ENCODE measurements around the gene KLHL26. TPM values are rescaled to one million over a fixed set of nuclear protein-coding genes. Genes with fewer than 3 reads are reported as not detected.

The KLHL26 gene
- polyA plus RNA-seq, 2 of the 4 experiments (the other 2 are of a cell fraction): 1.1 to 2.0 TPM

GRCh38 chr19:18716857-18717256 lies 80.0 kb downstream of the KLHL26 start:
- 84% methylated on average over 5 of the region's 6 CpGs for WGBS (ENCODE audit: missing lambda C conversion rate)
- Histone ChIP-seq H3K27ac (no peak overlapping the region), H3K4me3 (no peak overlapping the region), H3K9me3 (no peaks in the 10 kb centered on the region), H3K4me1 (no peaks in the 10 kb centered on the region), H3K4me2 (no peak overlapping the region)
- FAIRE-seq (no peak), DNase-seq (ENCODE audit: low read depth in 1 of 2, low spot score in 1 of 2) (no peak), ATAC-seq (no peak)
- CTCF ChIA-PET: no interaction called here
- TF ChIP-seq E2F6 (IDR thresholded peaks at IDR 0.05; ENCODE audit: borderline replicate concordance, low read depth): no peak
- TF ChIP-seq MAZ (IDR thresholded peaks at IDR 0.05; ENCODE audit: borderline replicate concordance, low read depth, low read length): no peak
- no peak for TF ChIP-seq POLR2AphosphoS2 (conservative IDR thresholded peaks at IDR 0.05; ENCODE audit: low read length)
- TF ChIP-seq CEBPB (IDR thresholded peaks at IDR 0.05): no peak
- TF ChIP-seq HDAC2 (IDR thresholded peaks at IDR 0.05): no peak
- TF ChIP-seq, protein P1, sequence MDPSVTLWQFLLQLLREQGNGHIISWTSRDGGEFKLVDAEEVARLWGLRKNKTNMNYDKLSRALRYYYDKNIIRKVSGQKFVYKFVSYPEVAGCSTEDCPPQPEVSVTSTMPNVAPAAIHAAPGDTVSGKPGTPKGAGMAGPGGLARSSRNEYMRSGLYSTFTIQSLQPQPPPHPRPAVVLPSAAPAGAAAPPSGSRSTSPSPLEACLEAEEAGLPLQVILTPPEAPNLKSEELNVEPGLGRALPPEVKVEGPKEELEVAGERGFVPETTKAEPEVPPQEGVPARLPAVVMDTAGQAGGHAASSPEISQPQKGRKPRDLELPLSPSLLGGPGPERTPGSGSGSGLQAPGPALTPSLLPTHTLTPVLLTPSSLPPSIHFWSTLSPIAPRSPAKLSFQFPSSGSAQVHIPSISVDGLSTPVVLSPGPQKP (IDR thresholded peaks at IDR 0.05; ENCODE audit: low read depth, low read length): no peak
- no peak for TF ChIP-seq CBX8 (IDR thresholded peaks at IDR 0.05)
- no peak for TF ChIP-seq HEYL (CRISPR knock-in tag; IDR thresholded peaks at IDR 0.05)
- no peak for TF ChIP-seq RNF2 (IDR thresholded peaks at IDR 0.05; ENCODE audit: borderline replicate concordance, low read depth)
- POLR2A ChIA-PET: no interaction called here

- CTCF ChIA-PET: interaction anchor here (0.6 kb wide), 1 partner anchor 166 kb away, joined by 5 read pairs; no protein-coding TSS in a partner anchor
- ATAC-seq: no peak
- DNase-seq (ENCODE audit: low read depth in 1 of 2, low spot score in 1 of 2): no peak
- no peak for FAIRE-seq
- 98% methylated on average over 5 of the region's 10 CpGs for WGBS (ENCODE audit: missing lambda C conversion rate)
- Histone ChIP-seq H3K27ac (no peak overlapping the region), H3K4me2 (no peak overlapping the region), H3K4me3 (no peak overlapping the region), H3K4me1 (no peaks in the 10 kb centered on the region), H3K9me3 (no peaks in the 10 kb centered on the region)
- POLR2A ChIA-PET: no interaction called here
- TF ChIP-seq ZC3H11A (IDR thresholded peaks at IDR 0.05) (no peak), HDAC2 (IDR thresholded peaks at IDR 0.05) (no peak), KDM5A (IDR thresholded peaks at IDR 0.05) (no peak), ZSCAN20 (CRISPR knock-in tag; IDR thresholded peaks at IDR 0.05) (no peak), FOSL2 (IDR thresholded peaks at IDR 0.05) (no peak), FOSL2 (CRISPR knock-in tag; IDR thresholded peaks at IDR 0.05) (no peak), POLR2AphosphoS2 (conservative IDR thresholded peaks at IDR 0.05; ENCODE audit: low read length) (no peak)
- TF ChIP-seq, protein P1 (IDR thresholded peaks at IDR 0.05; ENCODE audit: low read depth, low read length): no peak
- TF ChIP-seq, protein P2, sequence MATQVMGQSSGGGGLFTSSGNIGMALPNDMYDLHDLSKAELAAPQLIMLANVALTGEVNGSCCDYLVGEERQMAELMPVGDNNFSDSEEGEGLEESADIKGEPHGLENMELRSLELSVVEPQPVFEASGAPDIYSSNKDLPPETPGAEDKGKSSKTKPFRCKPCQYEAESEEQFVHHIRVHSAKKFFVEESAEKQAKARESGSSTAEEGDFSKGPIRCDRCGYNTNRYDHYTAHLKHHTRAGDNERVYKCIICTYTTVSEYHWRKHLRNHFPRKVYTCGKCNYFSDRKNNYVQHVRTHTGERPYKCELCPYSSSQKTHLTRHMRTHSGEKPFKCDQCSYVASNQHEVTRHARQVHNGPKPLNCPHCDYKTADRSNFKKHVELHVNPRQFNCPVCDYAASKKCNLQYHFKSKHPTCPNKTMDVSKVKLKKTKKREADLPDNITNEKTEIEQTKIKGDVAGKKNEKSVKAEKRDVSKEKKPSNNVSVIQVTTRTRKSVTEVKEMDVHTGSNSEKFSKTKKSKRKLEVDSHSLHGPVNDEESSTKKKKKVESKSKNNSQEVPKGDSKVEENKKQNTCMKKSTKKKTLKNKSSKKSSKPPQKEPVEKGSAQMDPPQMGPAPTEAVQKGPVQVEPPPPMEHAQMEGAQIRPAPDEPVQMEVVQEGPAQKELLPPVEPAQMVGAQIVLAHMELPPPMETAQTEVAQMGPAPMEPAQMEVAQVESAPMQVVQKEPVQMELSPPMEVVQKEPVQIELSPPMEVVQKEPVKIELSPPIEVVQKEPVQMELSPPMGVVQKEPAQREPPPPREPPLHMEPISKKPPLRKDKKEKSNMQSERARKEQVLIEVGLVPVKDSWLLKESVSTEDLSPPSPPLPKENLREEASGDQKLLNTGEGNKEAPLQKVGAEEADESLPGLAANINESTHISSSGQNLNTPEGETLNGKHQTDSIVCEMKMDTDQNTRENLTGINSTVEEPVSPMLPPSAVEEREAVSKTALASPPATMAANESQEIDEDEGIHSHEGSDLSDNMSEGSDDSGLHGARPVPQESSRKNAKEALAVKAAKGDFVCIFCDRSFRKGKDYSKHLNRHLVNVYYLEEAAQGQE (IDR thresholded peaks at IDR 0.05): no peak
These were observed 80.8 kb downstream of the KLHL26 start for GRCh38 chr19:18717601-18718000.

- POLR2A ChIA-PET: no interaction called here
- H3K9me3 ChIP-seq: no peaks in the 10 kb centered on the region
- H3K4me3 ChIP-seq: no peak overlapping the region
- FAIRE-seq: no peak
- no peaks in the 10 kb centered on the region for H3K4me1 ChIP-seq
- no peak overlapping the region for H3K4me2 ChIP-seq
- no peak for ATAC-seq
- H3K27ac ChIP-seq: no peak overlapping the region
- DNase-seq (ENCODE audit: low read depth in 1 of 2, low spot score in 1 of 2): no peak
- WGBS (ENCODE audit: missing lambda C conversion rate): 80% methylated on average over 5 of the region's 5 CpGs
- CTCF ChIA-PET: interaction anchor here (0.6 kb wide), 1 partner anchor 166 kb away, joined by 5 read pairs; no protein-coding TSS in a partner anchor
- no peak for TF ChIP-seq ZSCAN20 (CRISPR knock-in tag; IDR thresholded peaks at IDR 0.05)
- no peak for TF ChIP-seq ZNF302 (CRISPR knock-in tag; IDR thresholded peaks at IDR 0.05)
- TF ChIP-seq, protein P3, sequence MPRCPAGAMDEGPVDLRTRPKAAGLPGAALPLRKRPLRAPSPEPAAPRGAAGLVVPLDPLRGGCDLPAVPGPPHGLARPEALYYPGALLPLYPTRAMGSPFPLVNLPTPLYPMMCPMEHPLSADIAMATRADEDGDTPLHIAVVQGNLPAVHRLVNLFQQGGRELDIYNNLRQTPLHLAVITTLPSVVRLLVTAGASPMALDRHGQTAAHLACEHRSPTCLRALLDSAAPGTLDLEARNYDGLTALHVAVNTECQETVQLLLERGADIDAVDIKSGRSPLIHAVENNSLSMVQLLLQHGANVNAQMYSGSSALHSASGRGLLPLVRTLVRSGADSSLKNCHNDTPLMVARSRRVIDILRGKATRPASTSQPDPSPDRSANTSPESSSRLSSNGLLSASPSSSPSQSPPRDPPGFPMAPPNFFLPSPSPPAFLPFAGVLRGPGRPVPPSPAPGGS (IDR thresholded peaks at IDR 0.05): no peak
- TF ChIP-seq RFX5 (IDR thresholded peaks at IDR 0.05): no peak
- no peak for TF ChIP-seq FOSB (CRISPR knock-in tag; IDR thresholded peaks at IDR 0.05)
- no peak for TF ChIP-seq ZFP36 (IDR thresholded peaks at IDR 0.05; ENCODE audit: borderline replicate concordance, partially characterized antibody)
- TF ChIP-seq HOXB5 (CRISPR knock-in tag; IDR thresholded peaks at IDR 0.05): no peak
- TF ChIP-seq, protein P4, sequence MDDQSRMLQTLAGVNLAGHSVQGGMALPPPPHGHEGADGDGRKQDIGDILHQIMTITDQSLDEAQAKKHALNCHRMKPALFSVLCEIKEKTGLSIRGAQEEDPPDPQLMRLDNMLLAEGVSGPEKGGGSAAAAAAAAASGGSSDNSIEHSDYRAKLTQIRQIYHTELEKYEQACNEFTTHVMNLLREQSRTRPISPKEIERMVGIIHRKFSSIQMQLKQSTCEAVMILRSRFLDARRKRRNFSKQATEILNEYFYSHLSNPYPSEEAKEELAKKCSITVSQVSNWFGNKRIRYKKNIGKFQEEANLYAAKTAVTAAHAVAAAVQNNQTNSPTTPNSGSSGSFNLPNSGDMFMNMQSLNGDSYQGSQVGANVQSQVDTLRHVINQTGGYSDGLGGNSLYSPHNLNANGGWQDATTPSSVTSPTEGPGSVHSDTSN (IDR thresholded peaks at IDR 0.05): no peak
- no peak for TF ChIP-seq MAFK (IDR thresholded peaks at IDR 0.05; ENCODE audit: partially characterized antibody)
- TF ChIP-seq NR3C1 (IDR thresholded peaks at IDR 0.05): no peak
- TF ChIP-seq, protein P5, sequence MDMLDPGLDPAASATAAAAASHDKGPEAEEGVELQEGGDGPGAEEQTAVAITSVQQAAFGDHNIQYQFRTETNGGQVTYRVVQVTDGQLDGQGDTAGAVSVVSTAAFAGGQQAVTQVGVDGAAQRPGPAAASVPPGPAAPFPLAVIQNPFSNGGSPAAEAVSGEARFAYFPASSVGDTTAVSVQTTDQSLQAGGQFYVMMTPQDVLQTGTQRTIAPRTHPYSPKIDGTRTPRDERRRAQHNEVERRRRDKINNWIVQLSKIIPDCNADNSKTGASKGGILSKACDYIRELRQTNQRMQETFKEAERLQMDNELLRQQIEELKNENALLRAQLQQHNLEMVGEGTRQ (IDR thresholded peaks at IDR 0.05): no peak
These were observed 81.2 kb downstream of the KLHL26 start for GRCh38 chr19:18718015-18718526.

Data from A549 (cell line).